Measurements from ENCODE around the gene ZSCAN32.

The ZSCAN32 gene

GRCh38 chr16:3358871-3359270 is 41.9 kb downstream of the ZSCAN32 start:
- no peak for DNase-seq (ENCODE audit: low read depth in 2 of 2, low spot score in 1 of 2)

DNA sequence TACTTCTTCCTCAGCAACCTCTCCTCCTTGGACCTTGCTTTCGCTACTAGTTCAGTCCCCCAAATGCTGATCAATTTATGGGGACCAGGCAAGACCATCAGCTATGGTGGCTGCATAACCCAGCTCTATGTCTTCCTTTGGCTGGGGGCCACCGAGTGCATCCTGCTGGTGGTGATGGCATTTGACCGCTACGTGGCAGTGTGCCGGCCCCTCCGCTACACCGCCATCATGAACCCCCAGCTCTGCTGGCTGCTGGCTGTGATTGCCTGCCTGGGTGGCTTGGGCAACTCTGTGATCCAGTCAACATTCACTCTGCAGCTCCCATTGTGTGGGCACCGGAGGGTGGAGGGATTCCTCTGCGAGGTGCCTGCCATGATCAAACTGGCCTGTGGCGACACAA is 44.7 kb downstream of the ZSCAN32 start:
- DNase-seq (ENCODE audit: low read depth in 2 of 2, low spot score in 1 of 2): no peak

- no peak for DNase-seq (ENCODE audit: low read depth in 2 of 2, low spot score in 1 of 2)
Observed at GRCh38 chr16:3355589-3355988, 45.2 kb downstream of the ZSCAN32 start, which contains the start of gene OR2C1. Gene OR2C1, plus strand, starts transcription at chr16:3355889. Its CDS starts 52 bp downstream, at chr16:3355941.

DNA sequence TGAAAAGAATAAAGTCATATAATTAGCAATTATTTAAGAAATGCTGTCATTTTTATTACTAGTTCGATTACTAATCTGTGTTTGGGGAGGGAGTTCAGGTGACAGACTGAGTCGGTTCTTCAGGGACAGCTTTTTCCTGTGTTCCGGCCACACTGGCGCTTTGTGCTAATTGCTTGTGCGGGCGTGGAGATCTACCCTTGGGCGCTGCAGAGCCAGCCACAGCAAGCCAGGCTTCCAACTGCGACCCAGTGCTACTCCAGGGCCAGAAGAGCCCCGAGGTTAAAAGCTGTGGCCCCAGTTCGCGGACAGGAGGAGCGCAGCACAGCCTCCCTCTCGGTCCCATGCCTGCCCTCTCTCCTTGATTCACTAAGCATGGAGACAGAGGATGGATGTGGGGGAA is 51.6 kb downstream of the ZSCAN32 start:
- no peak for DNase-seq (ENCODE audit: low read depth in 2 of 2, low spot score in 1 of 2)

GRCh38 chr16:3348547-3349167 is 52.1 kb downstream of the ZSCAN32 start:
- DNase-seq (ENCODE audit: low read depth in 2 of 2, low spot score in 1 of 2): no peak

GRCh38 chr16:3347586-3347985 is 53.2 kb downstream of the ZSCAN32 start:
- no peak for DNase-seq (ENCODE audit: low read depth in 2 of 2, low spot score in 1 of 2)

DNA sequence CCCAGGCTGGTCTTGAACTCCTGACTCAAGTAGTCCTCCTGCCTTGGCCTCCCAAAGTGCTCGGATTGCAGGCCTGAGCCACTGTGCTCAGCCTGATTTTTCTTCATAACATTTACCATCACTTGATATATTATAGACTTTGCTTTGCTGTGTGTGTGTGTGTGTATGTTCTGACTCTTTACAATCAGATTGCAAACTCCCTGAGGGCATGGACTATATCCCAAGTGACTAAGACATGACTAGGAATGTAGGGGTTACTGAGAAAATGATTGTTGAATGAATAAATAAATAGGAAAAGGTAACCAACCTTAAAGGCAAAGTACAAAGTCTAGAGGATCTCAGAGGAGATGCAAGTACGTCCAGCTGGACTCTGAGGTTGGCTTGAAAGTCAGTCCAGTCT is 54.8 kb downstream of the ZSCAN32 start:
- DNase-seq (ENCODE audit: low read depth in 2 of 2, low spot score in 1 of 2): no peak
